ENCODE data around the gene SVOP.

DNA sequence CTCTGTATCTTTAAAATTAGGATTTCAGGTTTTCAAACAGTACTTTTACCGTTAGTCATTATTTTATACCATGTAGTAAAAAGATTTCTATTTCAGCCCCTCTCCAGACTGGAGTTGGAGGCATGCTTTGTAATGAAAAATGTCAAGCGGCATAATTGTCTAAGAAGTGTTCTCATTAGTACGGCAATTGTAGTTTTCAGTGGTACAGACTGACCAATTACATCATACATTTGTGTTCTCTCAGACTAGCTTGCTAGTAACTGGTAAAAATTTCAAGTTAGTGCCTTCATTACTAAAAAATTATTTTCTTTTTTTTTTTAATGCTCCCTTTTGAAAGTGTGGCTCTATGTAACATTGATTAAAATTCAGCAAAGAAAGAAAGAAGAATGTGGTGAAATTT is 36.0 kb upstream of the SVOP start:
- TF ChIP-seq, protein P1, sequence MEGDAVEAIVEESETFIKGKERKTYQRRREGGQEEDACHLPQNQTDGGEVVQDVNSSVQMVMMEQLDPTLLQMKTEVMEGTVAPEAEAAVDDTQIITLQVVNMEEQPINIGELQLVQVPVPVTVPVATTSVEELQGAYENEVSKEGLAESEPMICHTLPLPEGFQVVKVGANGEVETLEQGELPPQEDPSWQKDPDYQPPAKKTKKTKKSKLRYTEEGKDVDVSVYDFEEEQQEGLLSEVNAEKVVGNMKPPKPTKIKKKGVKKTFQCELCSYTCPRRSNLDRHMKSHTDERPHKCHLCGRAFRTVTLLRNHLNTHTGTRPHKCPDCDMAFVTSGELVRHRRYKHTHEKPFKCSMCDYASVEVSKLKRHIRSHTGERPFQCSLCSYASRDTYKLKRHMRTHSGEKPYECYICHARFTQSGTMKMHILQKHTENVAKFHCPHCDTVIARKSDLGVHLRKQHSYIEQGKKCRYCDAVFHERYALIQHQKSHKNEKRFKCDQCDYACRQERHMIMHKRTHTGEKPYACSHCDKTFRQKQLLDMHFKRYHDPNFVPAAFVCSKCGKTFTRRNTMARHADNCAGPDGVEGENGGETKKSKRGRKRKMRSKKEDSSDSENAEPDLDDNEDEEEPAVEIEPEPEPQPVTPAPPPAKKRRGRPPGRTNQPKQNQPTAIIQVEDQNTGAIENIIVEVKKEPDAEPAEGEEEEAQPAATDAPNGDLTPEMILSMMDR (IDR thresholded peaks at IDR 0.05; ENCODE audit: low read depth, low read length, missing input control), result no peak
- TF ChIP-seq JUND (IDR thresholded peaks at IDR 0.05), result no peak
